Activated naive CD4-positive, alpha-beta T cell treated with anti-CD3 and anti-CD28 coated beads, Interleukin-2, amount 10 ng/mL, durations not matched to agents 7 days and 5 days (primary cell): ENCODE data around the gene TYK2.

Experiments
- CTCF ChIA-PET: fragments of 350-600 bp; sonication (Branson Sonifier 250); formaldehyde crosslinking; loops from one replicate; lab custom pipeline; 2021; ENCODE audit warnings: antibody characterized with exemption; lab: Charles Lee
- DNase-seq: peaks from one replicate; pipeline ENCODE4 v3.0.0-alpha.2; 2020
- H3K27ac Mint-ChIP-seq: one replicate; pipeline ENCODE4 v1.8.0; 2021; ENCODE audit warnings: mild to moderate bottlenecking, moderate library complexity, mixed read lengths
- H3K27me3 Mint-ChIP-seq: one replicate; pipeline ENCODE4 v1.8.0; 2021; ENCODE audit warnings: mild to moderate bottlenecking, mixed read lengths
- H3K36me3 Mint-ChIP-seq: one replicate; pipeline ENCODE4 v1.8.0; 2021; ENCODE audit warnings: mixed read lengths
- H3K4me1 Mint-ChIP-seq: one replicate; pipeline ENCODE4 v1.8.0; 2021; ENCODE audit warnings: mixed read lengths
- H3K4me3 Mint-ChIP-seq: one replicate; pipeline ENCODE4 v1.8.0; 2021; ENCODE audit warnings: mild to moderate bottlenecking, moderate library complexity, mixed read lengths
- H3K9me3 Mint-ChIP-seq: one replicate; pipeline ENCODE4 v1.8.0; 2021; ENCODE audit warnings: mixed read lengths

TYK2 gene

DNA sequence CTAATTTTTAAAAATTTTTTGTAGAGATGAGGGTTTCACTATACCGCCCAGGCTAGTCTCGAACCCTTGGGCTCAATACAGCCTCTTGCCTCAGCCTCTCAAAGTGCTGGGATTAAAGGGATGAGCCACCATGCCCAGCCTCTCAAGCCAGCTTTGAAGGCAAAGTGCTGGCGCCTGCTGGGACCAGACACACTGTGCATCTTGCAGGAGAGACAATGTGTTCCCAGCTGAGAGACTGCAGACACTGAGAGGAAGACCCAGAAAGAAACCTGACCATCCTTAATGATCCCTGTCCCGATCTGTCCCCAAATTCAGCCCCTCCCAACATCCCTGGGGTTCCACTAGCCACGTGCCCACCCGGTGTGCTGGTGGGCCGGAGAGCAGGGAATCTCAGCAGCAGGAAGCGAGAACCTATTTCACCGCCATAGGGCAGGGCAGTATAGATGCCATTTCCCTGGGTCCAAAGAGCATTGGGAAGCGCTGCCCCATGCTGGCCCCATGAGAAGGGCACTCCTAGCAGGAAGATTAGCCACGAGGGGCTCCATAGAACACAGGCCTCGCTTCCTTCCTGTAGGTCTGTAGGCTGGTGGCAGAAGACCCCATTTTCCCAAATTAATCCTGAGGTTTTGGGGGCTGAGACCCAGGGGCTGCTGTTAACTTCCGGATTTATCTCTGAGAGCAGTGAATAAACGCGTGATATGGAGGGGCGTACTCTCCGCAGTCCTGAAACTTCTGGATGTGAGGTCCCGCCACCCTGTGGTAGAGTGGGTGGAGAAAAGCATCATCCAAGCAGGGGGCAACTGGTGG is 48.0 kb downstream of the TYK2 start:
- H3K36me3 Mint-ChIP-seq: peaks cover 47% of the 10 kb centered on the region
- no peak for DNase-seq
- H3K27ac Mint-ChIP-seq: peak overlapping the region; percentile 93
- no peaks in the 10 kb centered on the region for H3K9me3 Mint-ChIP-seq
- peak overlapping the region; percentile 95 for H3K4me3 Mint-ChIP-seq
- H3K4me1 Mint-ChIP-seq: peaks cover 48% of the 10 kb centered on the region
- no peaks in the 10 kb centered on the region for H3K27me3 Mint-ChIP-seq
- CTCF ChIA-PET: interaction anchor here (1.0 kb wide), 1 partner anchor 12 kb away, joined by 3 read pairs; no protein-coding TSS in a partner anchor

GRCh38 chr19:10329555-10329954 is 50.8 kb downstream of the TYK2 start:
- Mint-ChIP-seq H3K27me3 (no peaks in the 10 kb centered on the region), H3K4me1 (peaks cover 33% of the 10 kb centered on the region), H3K4me3 (no peak overlapping the region), H3K27ac (no peak overlapping the region), H3K9me3 (no peaks in the 10 kb centered on the region), H3K36me3 (peaks cover 43% of the 10 kb centered on the region)
- DNase-seq: no peak
- CTCF ChIA-PET: no interaction called here

DNA sequence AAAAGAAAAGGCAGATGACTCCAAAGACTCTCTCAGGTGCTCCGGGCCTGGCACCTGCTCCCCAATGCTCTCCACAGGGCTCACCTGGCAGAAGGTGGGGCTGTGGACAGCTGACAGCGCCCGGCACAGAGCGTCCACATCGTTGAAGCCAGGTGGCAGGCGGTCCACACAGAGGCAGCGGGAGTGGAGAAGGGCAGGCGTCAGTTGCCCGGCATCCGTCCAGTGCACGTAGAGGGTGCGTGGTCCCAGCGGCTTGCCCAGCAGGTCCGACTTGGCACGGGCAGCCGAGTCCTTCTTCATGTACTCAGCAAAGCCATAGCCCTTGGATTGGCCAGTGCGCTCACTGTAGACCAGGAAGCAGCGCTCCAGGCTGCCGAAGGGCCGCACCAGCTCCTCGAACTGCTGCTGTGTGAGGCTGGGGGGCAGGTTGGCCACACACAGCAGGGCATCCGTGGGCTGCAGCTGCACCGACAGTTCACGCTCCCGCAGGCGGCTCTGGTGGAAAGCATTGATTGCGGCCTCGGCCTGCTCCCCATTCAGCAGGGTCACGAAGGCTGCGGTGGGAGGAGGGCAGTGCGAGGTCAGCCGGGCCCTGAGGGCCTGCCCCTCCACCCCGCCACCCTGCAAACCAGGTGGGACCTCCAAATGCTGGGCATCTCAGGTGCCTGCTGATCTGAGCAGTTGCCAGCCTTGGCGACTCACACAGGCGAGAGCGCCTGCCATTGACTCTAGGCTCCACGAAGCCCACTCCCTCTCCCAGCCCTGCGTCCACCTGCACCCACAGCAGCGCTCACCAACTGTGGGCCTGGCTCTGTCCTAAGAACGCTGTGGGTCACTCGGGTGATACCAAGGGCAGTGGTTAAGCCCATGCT is 51.6 kb downstream of the TYK2 start:
- Mint-ChIP-seq H3K36me3 (peaks cover 42% of the 10 kb centered on the region), H3K9me3 (no peaks in the 10 kb centered on the region), H3K27me3 (no peaks in the 10 kb centered on the region), H3K4me1 (peaks cover 26% of the 10 kb centered on the region), H3K4me3 (no peak overlapping the region), H3K27ac (no peak overlapping the region)
- CTCF ChIA-PET: no interaction called here
- no peak for DNase-seq

DNA sequence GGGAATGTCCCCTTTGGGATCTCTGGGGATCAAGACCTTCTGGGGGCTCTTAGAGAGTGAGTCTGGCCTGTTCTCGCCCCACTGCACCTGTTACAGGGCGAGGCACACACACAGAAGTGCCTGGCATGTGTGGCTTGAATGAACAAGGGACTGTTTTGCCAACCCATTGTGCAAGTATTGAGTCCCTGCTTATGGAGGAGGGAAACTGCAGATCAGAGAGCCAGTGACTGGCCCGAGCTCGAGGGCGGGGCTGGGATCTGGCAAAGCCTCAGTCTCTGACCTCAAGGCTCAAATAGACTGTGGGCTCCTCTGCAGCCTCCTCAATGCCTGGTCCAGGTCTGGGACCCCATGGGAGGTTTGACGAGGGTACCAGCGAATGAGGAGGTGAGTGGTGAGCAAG is 52.6 kb downstream of the TYK2 start:
- Mint-ChIP-seq H3K9me3 (no peaks in the 10 kb centered on the region), H3K4me3 (no peak overlapping the region), H3K36me3 (peaks cover 37% of the 10 kb centered on the region), H3K27ac (no peak overlapping the region), H3K4me1 (peaks cover 18% of the 10 kb centered on the region), H3K27me3 (no peaks in the 10 kb centered on the region)
- CTCF ChIA-PET: no interaction called here
- DNase-seq: no peak

DNA sequence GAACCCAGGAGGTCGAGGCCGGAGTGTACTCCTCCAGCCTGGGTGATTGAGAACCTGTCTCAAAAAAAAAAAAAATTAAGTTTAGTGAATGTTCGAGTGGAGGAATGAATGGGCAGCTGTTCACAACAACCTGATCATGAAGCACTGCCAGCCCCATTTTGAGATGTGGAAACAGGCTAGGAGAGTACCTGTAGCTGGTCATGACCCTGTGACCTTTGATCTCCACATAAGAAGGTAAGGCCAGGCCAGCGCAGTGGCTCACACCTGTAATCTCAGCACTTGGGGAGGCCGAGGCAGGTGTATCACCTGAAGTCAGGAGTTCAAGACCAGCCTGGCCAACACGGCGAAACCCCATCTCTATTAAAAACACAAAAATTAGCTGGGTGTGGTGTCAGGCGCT is 54.6 kb downstream of the TYK2 start:
- Mint-ChIP-seq H3K9me3 (no peaks in the 10 kb centered on the region), H3K4me1 (peaks cover 6% of the 10 kb centered on the region), H3K27ac (no peak overlapping the region), H3K4me3 (no peak overlapping the region), H3K36me3 (peaks cover 35% of the 10 kb centered on the region), H3K27me3 (no peaks in the 10 kb centered on the region)
- CTCF ChIA-PET: interaction anchor here (0.7 to 1.8 kb wide), 3 partner anchors 55 to 76 kb away, joined by 4 to 5 read pairs (median 5); no protein-coding TSS in a partner anchor
- no peak for DNase-seq

DNA sequence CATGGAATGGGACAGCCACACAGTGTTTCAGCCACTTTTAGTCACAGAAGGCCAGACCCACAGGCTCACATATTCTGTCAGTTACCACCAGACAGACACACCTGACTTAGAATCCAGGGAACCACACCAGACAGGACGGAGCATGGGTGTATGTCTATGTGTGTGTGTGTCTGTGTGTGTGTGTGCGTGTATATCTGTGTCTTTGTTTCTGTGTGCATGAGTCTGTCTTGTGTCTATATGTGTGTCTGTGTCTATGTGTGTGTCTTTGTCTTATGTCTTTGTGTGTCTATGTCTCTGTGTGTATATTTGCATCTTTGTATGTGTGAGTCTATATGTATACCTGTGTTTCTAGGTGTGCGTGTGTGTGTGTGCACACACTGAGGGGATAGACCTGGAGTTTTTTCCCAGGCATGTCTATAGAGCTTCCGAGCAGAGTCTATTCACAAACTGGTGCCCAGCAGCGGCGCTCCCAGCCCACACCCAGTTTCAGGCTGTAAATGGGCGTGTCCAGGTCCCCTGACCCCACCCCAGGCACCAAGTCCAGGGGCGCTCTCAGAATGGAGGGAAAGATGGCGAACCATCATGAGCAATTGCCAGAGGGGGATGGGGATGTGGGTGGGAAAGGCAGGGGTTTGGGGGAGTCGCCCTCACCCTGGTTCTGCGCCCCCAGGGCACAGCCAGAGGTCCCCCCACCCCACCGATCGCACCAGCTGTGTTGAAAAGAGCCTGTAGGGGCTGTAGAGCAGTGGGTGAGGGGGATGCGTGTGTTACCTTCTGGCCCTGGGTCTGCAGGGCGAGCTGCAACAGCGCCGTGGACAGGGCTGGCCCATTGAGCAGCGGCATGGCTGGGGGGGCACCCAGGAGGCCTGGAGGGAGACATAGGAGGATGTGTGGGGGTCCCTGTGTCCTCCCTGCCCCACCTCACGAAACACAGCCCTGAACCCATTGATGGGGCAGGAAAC is 58.2 kb downstream of the TYK2 start:
- Mint-ChIP-seq H3K4me3 (no peak overlapping the region), H3K36me3 (peaks cover 35% of the 10 kb centered on the region), H3K9me3 (no peaks in the 10 kb centered on the region), H3K27ac (no peak overlapping the region), H3K4me1 (no peaks in the 10 kb centered on the region), H3K27me3 (no peaks in the 10 kb centered on the region)
- DNase-seq: no peak
- CTCF ChIA-PET: no interaction called here

GRCh38 chr19:10321417-10321797 is 59.0 kb downstream of the TYK2 start:
- Mint-ChIP-seq H3K27ac (no peak overlapping the region), H3K4me1 (no peaks in the 10 kb centered on the region), H3K4me3 (no peak overlapping the region), H3K27me3 (no peaks in the 10 kb centered on the region), H3K36me3 (peaks cover 36% of the 10 kb centered on the region), H3K9me3 (no peaks in the 10 kb centered on the region)
- CTCF ChIA-PET: no interaction called here
- DNase-seq: no peak

- DNase-seq: no peak
- Mint-ChIP-seq H3K9me3 (no peaks in the 10 kb centered on the region), H3K4me3 (no peak overlapping the region), H3K27ac (no peak overlapping the region), H3K27me3 (no peaks in the 10 kb centered on the region), H3K36me3 (peaks cover 40% of the 10 kb centered on the region), H3K4me1 (peaks cover 6% of the 10 kb centered on the region)
- CTCF ChIA-PET: interaction anchor here (1.4 kb wide), 1 partner anchor 68 kb away, joined by 4 read pairs; no protein-coding TSS in a partner anchor
Observed at GRCh38 chr19:10320602-10321416, 59.6 kb downstream of the TYK2 start.

GRCh38 chr19:10318807-10319682 is 61.3 kb downstream of the TYK2 start:
- no peak overlapping the region for H3K4me3 Mint-ChIP-seq
- peak overlapping the region; percentile 19 for H3K27ac Mint-ChIP-seq
- peaks cover 18% of the 10 kb centered on the region for H3K4me1 Mint-ChIP-seq
- no peaks in the 10 kb centered on the region for H3K27me3 Mint-ChIP-seq
- H3K9me3 Mint-ChIP-seq: no peaks in the 10 kb centered on the region
- CTCF ChIA-PET: no interaction called here
- DNase-seq: no peak
- peaks cover 32% of the 10 kb centered on the region for H3K36me3 Mint-ChIP-seq

GRCh38 chr19:10317857-10318462 is 62.4 kb downstream of the TYK2 start:
- Mint-ChIP-seq H3K9me3 (no peaks in the 10 kb centered on the region), H3K36me3 (peaks cover 26% of the 10 kb centered on the region), H3K27ac (no peak overlapping the region), H3K4me3 (no peak overlapping the region), H3K27me3 (no peaks in the 10 kb centered on the region), H3K4me1 (peaks cover 18% of the 10 kb centered on the region)
- DNase-seq: no peak
- CTCF ChIA-PET: no interaction called here

- Mint-ChIP-seq H3K27me3 (no peaks in the 10 kb centered on the region), H3K4me3 (no peak overlapping the region), H3K4me1 (peaks cover 18% of the 10 kb centered on the region), H3K9me3 (no peaks in the 10 kb centered on the region), H3K36me3 (peaks cover 26% of the 10 kb centered on the region), H3K27ac (no peak overlapping the region)
- DNase-seq: no peak
- CTCF ChIA-PET: interaction anchor here (0.7 kb wide), 1 partner anchor 48 kb away, joined by 3 read pairs; no protein-coding TSS in a partner anchor
Observed at GRCh38 chr19:10317045-10317856, 63.1 kb downstream of the TYK2 start.
